K562 (cell line): Measurements from ENCODE around the gene HPS1. TPM values are rescaled to one million over a fixed set of nuclear protein-coding genes. Genes with fewer than 3 reads are reported as not detected.
A peak's percentile ranks its signal among the peaks of the same experiment; 100 is the strongest.

Experiments
- ATAC-seq: fragments of 200-7000 bp; cut with Tn5 transposase; 3 replicates; pipeline ENCODE4 v1.9.1; 2020; ENCODE audit warnings: moderate library complexity
- BruUV-seq: library from RNA; stranded (reverse); fragments of 400-500 nt; replicated peaks from 2 replicates; lab custom pipeline; 2021; lab: Mats Ljungman, UMichigan
- CTCF ChIA-PET: fragments of 300-600 bp; formaldehyde crosslinking; extraction: SDS; loops from one replicate; lab custom pipeline; 2021; ENCODE audit warnings: low intra/inter-chr PET ratio; lab: Yijun Ruan, JAX
- POLR2A ChIA-PET: fragments of 300-600, 350-650 bp; sonication (Branson Sonifier 250); formaldehyde crosslinking; extraction: SDS; loops from one replicate; lab custom pipeline; 2021; ENCODE audit warnings: antibody characterized with exemption, inconsistent platforms; lab: Yijun Ruan, JAX
- DNase-seq, 4 experiments: peaks; one replicate each; pipeline versions ENCODE4 v3.0.0 to v3.0.0-alpha.2; 2011 to 2018; ENCODE audit warnings: low spot score in 3 of 4, mixed read lengths in 3 of 4; ENCODE audit errors: extremely low read depth in 1 of 4
- FAIRE-seq: peaks from 2 replicates; lab custom pipeline; 2011; peaks lifted over from hg19 to GRCh38; lab: Jason Lieb, UNC
- H2AFZ ChIP-seq: 2 replicates; pipeline ENCODE4 v1.6.0; 2011; ENCODE audit warnings: low read depth, low read length, control low read depth, inconsistent platforms
- H3K27ac ChIP-seq: fragments of 200-600 bp; 3 replicates; pipeline ENCODE4 v1.8.0; 2011; ENCODE audit warnings: low read depth, mild to moderate bottlenecking, control low read depth, inconsistent platforms, low read length, moderate library complexity, mixed read lengths; ENCODE audit errors: extremely low read depth
- H3K27me3 ChIP-seq, 2 experiments: fragments of 300-600 bp in 1 of 2; 2 replicates in 1 of 2; 3 replicates in 1 of 2; pipeline versions ENCODE4 v1.6.0 to v1.8.0; 2011; ENCODE audit warnings: inconsistent platforms in 2 of 2, low read length in 2 of 2, mild to moderate bottlenecking in 1 of 2, mixed read lengths in 1 of 2, moderate library complexity in 1 of 2; ENCODE audit not compliant: control insufficient read depth in 2 of 2, insufficient read depth in 2 of 2
- H3K36me3 ChIP-seq: fragments of 300-600 bp; 3 replicates; pipeline ENCODE4 v1.8.0; 2011; ENCODE audit warnings: mild to moderate bottlenecking, low read length, inconsistent platforms; ENCODE audit not compliant: control insufficient read depth, insufficient read depth
- H3K4me1 ChIP-seq, 2 experiments: fragments of 200-600 bp in 1 of 2; replicated peaks in 1 of 2; 2 replicates in 1 of 2; 3 replicates in 1 of 2; pipeline versions ENCODE4 v1.5.1 to v1.8.0; 2011; ENCODE audit warnings: inconsistent platforms in 2 of 2, low read length in 2 of 2, mild to moderate bottlenecking in 1 of 2, mixed read lengths in 1 of 2, moderate library complexity in 1 of 2; ENCODE audit not compliant: control insufficient read depth in 2 of 2, insufficient read depth in 2 of 2
- H3K4me2 ChIP-seq: 2 replicates; pipeline ENCODE4 v1.6.1; 2011; ENCODE audit warnings: low read length, control low read depth, inconsistent platforms, mixed read lengths; ENCODE audit not compliant: insufficient read depth
- H3K4me3 ChIP-seq: fragments of 200-600 bp; sonication (generic), shearing (Covaris generic); 2 replicates; pipeline ENCODE4 v1.5.1; 2016; ENCODE audit warnings: control low read depth, inconsistent platforms
- H3K79me2 ChIP-seq: fragments of 200-600 bp; 3 replicates; pipeline ENCODE4 v1.8.0; 2011; ENCODE audit warnings: low read length, inconsistent platforms; ENCODE audit not compliant: control insufficient read depth, insufficient read depth
- H3K9ac ChIP-seq, 2 experiments: 2 replicates each; pipeline versions ENCODE4 v1.6.0 to v1.6.1; 2011; ENCODE audit warnings: low read depth in 2 of 2, low read length in 2 of 2, control low read depth in 1 of 2, inconsistent platforms in 1 of 2, mild to moderate bottlenecking in 1 of 2, mixed read lengths in 1 of 2; ENCODE audit not compliant: insufficient read depth in 1 of 2
- H3K9me1 ChIP-seq: one replicate; pipeline ENCODE4 v1.6.0; 2011; ENCODE audit warnings: inconsistent platforms, mild to moderate bottlenecking, low read length, moderate library complexity; ENCODE audit not compliant: control insufficient read depth, insufficient read depth
- H3K9me3 ChIP-seq: replicated peaks from 2 replicates; pipeline ENCODE4 v1.5.1; 2011; ENCODE audit warnings: low read depth, low read length, inconsistent platforms; ENCODE audit not compliant: control insufficient read depth, insufficient read depth
- H4K20me1 ChIP-seq: replicated peaks from 2 replicates; pipeline ENCODE4 v1.6.1; 2011; ENCODE audit warnings: low read length, inconsistent platforms, mixed read lengths; ENCODE audit not compliant: control insufficient read depth, insufficient read depth
- DMBX1 ChIP-seq: fragments of 250-450 bp; sonication (Bioruptor Pico); IDR thresholded peaks from 2 replicates; pipeline ENCODE4 v1.8.0; 2022; ENCODE audit warnings: inconsistent platforms, mild to moderate bottlenecking, moderate library complexity, borderline replicate concordance
- DNMT1 ChIP-seq: fragments of 450-650 bp; IDR thresholded peaks from 2 replicates; pipeline ENCODE4 v1.6.1; 2016; ENCODE audit warnings: antibody characterized with exemption, mild to moderate bottlenecking
- ELF2 ChIP-seq: fragments of 250-450 bp; sonication (Bioruptor Pico); IDR thresholded peaks from 2 replicates; pipeline ENCODE4 v1.5.0; 2021; ENCODE audit warnings: mild to moderate bottlenecking
- GABPA ChIP-seq: fragments of 200-800 bp; sonication (Bioruptor generic); conservative IDR thresholded peaks from 2 replicates; pipeline ENCODE4 v1.6.1; 2016; ENCODE audit warnings: low read depth, missing genetic modification characterization, missing compliant biosample characterization
- KLF1 ChIP-seq: fragments of 450-650 bp; IDR thresholded peaks from 2 replicates; pipeline ENCODE4 v1.6.1; 2016; ENCODE audit warnings: missing genetic modification characterization, missing compliant biosample characterization
- NFE2 ChIP-seq: IDR thresholded peaks from 2 replicates; pipeline ENCODE4 v1.6.1; 2014; ENCODE audit warnings: antibody characterized with exemption, low read depth
- TAF9B ChIP-seq: fragments of 450-650 bp; IDR thresholded peaks from 2 replicates; pipeline ENCODE4 v1.6.1; 2018; ENCODE audit warnings: mild to moderate bottlenecking; ENCODE audit not compliant: partially characterized antibody
- TFAM ChIP-seq: fragments of 250-450 bp; sonication (Bioruptor Pico); conservative IDR thresholded peaks from 2 replicates; pipeline ENCODE4 v1.5.0; 2021; ENCODE audit warnings: mild to moderate bottlenecking, moderate library complexity
- XRCC4 ChIP-seq: IDR thresholded peaks from one replicate; pipeline ENCODE4 v1.6.1; 2011; ENCODE audit not compliant: insufficient read depth, insufficient read length; ENCODE audit errors: extremely low read depth
- ZNF121 ChIP-seq: sonication (generic); formaldehyde crosslinking; conservative IDR thresholded peaks from 2 replicates; pipeline ENCODE4 v1.8.0; 2022; ENCODE audit warnings: missing genetic modification reagents
- ZNF384 ChIP-seq: IDR thresholded peaks from 2 replicates; pipeline ENCODE4 v1.6.1; 2012; ENCODE audit warnings: low read depth, low read length, improper control_type of control experiment
- ZNF76 ChIP-seq: fragments of 250-450 bp; sonication (Bioruptor Pico); IDR thresholded peaks from 2 replicates; pipeline ENCODE4 v1.4.0; 2020; ENCODE audit warnings: mild to moderate bottlenecking, moderate library complexity, borderline replicate concordance
- WGBS: fragments of 100-300 bp; shearing (Covaris generic); methylation state at CpG from one replicate; pipeline ENCODE4 v1.1.6; 2016; ENCODE audit warnings: low coverage, mixed read lengths; ENCODE audit not compliant: insufficient coverage; ENCODE audit errors: missing lambda C conversion rate; 5-methylcytosine and 5-hydroxymethylcytosine counted together
- in situ Hi-C: fragments of 300-500 bp; cut with MboI; formaldehyde crosslinking; loops from 4 replicates; pipeline ENCODE4 v1.15.0; 2018; ENCODE audit warnings: inconsistent platforms, mixed read lengths
- intact Hi-C: fragments of 100-400 bp; cut with micrococcal nuclease; formaldehyde crosslinking; loops from 2 replicates; pipeline ENCODE4 v1.14.2; 2022
- polyA plus RNA-seq, 8 experiments: library from polyadenylated mRNA; depleted of rRNA in 4 of 8; stranded (reverse) in 5 of 8; unstranded in 3 of 8; fragments of >200 nt; fragmentation: Nextera tagmentation in 2 of 8; fragmentation: Illumina TruSeq in 1 of 8; extraction: Ambion mirVana in 2 of 8; extraction: Trizol in 1 of 8; gene quantifications; 2 replicates each; pipeline versions ENCODE4 v1.2.1 to v1.2.3, GENCODE V29; 2011 to 2014; ENCODE audit warnings: inconsistent platforms in 1 of 8, missing spikeins in 1 of 8
- total RNA-seq, 7 experiments: library from RNA; depleted of rRNA in 6 of 7; stranded (reverse); fragments of >200 nt in 6 of 7; fragmentation: Illumina TruSeq in 2 of 7; extraction: Trizol in 2 of 7; gene quantifications; 2 replicates each; pipeline versions ENCODE4 v1.2.1 to v1.2.3, GENCODE V29; 2011 to 2021; ENCODE audit warnings: low replicate concordance in 1 of 7
- TF ChIP-seq, protein P1 (sequence below): fragments of 250-450 bp; sonication (Bioruptor Pico); IDR thresholded peaks from 2 replicates; pipeline ENCODE4 v1.4.0; 2020
- TF ChIP-seq, protein P2 (sequence below): fragments of 250-450 bp; sonication (Bioruptor Pico); IDR thresholded peaks from 2 replicates; pipeline ENCODE4 v1.8.0; 2021; ENCODE audit warnings: moderate library complexity, mild to moderate bottlenecking, inconsistent platforms
- TF ChIP-seq, protein P3 (sequence below), 2 experiments: fragments of 150-350 bp in 1 of 2; IDR thresholded peaks; 2 replicates each; pipeline ENCODE4 v1.6.1; 2012 to 2016; ENCODE audit warnings: low read depth in 2 of 2, low read length in 2 of 2, mild to moderate bottlenecking in 1 of 2, moderate library complexity in 1 of 2

HPS1 gene
- total and polyA plus RNA-seq, 9 of the 15 experiments (the other 6 are each of a cell fraction or from before 2014, with no cell fraction given): 18.1 to 43.6 (median 26.3) TPM

DNA sequence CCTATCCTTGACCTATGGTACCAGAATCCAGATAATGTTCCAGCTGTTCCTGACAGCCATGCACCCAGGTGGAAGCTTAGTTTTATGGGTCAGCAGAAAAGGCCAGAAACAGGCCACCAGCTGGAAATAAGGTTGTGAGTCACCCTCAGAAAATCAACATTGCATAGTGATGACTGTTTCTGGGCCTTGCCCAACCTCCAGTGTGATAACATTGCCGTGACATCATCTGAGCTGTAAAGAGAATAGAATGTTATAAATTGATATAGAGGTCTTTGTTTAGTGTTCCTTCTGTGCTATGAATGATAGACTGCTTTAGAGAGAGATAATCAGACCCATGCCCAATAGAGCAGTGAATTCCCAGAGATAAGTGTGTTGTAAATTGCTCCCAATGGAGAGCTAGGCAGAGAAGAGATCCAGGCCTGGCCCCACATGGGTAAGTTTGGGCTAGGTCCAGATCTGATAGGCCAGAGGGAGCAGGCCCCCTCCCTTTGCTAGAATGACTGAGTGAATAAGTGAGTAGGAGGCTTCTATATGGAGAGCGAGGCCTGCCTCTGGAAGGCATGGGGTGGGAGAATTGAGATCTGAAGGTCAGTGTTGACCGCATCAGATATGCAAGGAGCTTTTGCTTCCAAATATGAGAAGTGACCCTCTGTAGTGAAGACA is 14.2 kb upstream of the HPS1 start:
- H3K4me2 ChIP-seq: peak overlapping the region; percentile 49
- no peaks in the 10 kb centered on the region for H3K27me3 ChIP-seq
- H3K4me1 ChIP-seq: peaks cover 46 to 75% of the 10 kb centered on the region in 2 experiments
- intact Hi-C loops: loop anchor here (10.0 kb wide), 2 partner anchors 284 to 454 kb away; no protein-coding TSS in a partner anchor
- no peaks in the 10 kb centered on the region for H3K9me3 ChIP-seq
- no TSS peak for BruUV-seq
- no peaks in the 10 kb centered on the region for H3K36me3 ChIP-seq
- no peaks in the 10 kb centered on the region for H4K20me1 ChIP-seq
- H3K79me2 ChIP-seq: no peaks in the 10 kb centered on the region
- H3K9ac ChIP-seq: peak overlapping the region in 1 of 2 experiments; percentile 63; a peak in 2 of 4 replicates
- peak overlapping the region; percentile 95 for H3K27ac ChIP-seq
- DNase-seq (peak; percentile 79 to 92 (median 84)), ATAC-seq (peak; percentile 81), FAIRE-seq (peak; percentile 94)
- ChIA-PET CTCF (no interaction called here), POLR2A (interaction anchor here (0.6 to 1.0 kb wide), 4 partner anchors 13 to 959 kb away, joined by 3 read pairs; partner anchors contain the start of gene HPS1)
- in situ Hi-C loops: loop anchor here (10.0 kb wide), 1 partner anchor 584 kb away; no protein-coding TSS in a partner anchor
- H2AFZ ChIP-seq: peak overlapping the region; percentile 72; the same call in 1 of the 2 replicates
- WGBS: 0% methylated on average over 2 of the region's 3 CpGs
- H3K9me1 ChIP-seq: no peaks in the 10 kb centered on the region
- H3K4me3 ChIP-seq: no peak overlapping the region
- TF ChIP-seq, protein P1, sequence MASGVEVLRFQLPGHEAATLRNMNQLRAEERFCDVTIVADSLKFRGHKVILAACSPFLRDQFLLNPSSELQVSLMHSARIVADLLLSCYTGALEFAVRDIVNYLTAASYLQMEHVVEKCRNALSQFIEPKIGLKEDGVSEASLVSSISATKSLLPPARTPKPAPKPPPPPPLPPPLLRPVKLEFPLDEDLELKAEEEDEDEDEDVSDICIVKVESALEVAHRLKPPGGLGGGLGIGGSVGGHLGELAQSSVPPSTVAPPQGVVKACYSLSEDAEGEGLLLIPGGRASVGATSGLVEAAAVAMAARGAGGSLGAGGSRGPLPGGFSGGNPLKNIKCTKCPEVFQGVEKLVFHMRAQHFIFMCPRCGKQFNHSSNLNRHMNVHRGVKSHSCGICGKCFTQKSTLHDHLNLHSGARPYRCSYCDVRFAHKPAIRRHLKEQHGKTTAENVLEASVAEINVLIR (CRISPR knock-in tag): peak; percentile 42; the same call in 1 of the 2 replicates
- TF ChIP-seq, protein P2, sequence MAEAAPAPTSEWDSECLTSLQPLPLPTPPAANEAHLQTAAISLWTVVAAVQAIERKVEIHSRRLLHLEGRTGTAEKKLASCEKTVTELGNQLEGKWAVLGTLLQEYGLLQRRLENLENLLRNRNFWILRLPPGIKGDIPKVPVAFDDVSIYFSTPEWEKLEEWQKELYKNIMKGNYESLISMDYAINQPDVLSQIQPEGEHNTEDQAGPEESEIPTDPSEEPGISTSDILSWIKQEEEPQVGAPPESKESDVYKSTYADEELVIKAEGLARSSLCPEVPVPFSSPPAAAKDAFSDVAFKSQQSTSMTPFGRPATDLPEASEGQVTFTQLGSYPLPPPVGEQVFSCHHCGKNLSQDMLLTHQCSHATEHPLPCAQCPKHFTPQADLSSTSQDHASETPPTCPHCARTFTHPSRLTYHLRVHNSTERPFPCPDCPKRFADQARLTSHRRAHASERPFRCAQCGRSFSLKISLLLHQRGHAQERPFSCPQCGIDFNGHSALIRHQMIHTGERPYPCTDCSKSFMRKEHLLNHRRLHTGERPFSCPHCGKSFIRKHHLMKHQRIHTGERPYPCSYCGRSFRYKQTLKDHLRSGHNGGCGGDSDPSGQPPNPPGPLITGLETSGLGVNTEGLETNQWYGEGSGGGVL (CRISPR knock-in tag): no peak
- peak; percentile 69 for TF ChIP-seq NFE2
- TF ChIP-seq GABPA (tag): peak; percentile 30; the same call in 1 of the 2 replicates
- peak; percentile 100 for TF ChIP-seq TAF9B
- TF ChIP-seq, protein P3, sequence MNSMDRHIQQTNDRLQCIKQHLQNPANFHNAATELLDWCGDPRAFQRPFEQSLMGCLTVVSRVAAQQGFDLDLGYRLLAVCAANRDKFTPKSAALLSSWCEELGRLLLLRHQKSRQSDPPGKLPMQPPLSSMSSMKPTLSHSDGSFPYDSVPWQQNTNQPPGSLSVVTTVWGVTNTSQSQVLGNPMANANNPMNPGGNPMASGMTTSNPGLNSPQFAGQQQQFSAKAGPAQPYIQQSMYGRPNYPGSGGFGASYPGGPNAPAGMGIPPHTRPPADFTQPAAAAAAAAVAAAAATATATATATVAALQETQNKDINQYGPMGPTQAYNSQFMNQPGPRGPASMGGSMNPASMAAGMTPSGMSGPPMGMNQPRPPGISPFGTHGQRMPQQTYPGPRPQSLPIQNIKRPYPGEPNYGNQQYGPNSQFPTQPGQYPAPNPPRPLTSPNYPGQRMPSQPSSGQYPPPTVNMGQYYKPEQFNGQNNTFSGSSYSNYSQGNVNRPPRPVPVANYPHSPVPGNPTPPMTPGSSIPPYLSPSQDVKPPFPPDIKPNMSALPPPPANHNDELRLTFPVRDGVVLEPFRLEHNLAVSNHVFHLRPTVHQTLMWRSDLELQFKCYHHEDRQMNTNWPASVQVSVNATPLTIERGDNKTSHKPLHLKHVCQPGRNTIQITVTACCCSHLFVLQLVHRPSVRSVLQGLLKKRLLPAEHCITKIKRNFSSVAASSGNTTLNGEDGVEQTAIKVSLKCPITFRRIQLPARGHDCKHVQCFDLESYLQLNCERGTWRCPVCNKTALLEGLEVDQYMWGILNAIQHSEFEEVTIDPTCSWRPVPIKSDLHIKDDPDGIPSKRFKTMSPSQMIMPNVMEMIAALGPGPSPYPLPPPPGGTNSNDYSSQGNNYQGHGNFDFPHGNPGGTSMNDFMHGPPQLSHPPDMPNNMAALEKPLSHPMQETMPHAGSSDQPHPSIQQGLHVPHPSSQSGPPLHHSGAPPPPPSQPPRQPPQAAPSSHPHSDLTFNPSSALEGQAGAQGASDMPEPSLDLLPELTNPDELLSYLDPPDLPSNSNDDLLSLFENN (IDR thresholded peaks at IDR 0.05; ENCODE audit: low read depth in 2 of 2, low read length in 2 of 2): peak in 1 of 2 experiments; percentile 88; a peak in 2 of 4 replicates
- TF ChIP-seq ZNF384: no peak
- no peak for TF ChIP-seq XRCC4
- TF ChIP-seq ELF2 (CRISPR knock-in tag): no peak
- no peak for TF ChIP-seq ZNF76
- no peak; the same call in none of the 2 replicates for TF ChIP-seq DMBX1 (CRISPR knock-in tag)
- TF ChIP-seq TFAM (CRISPR knock-in tag): no peak
- TF ChIP-seq DNMT1: no peak
- no peak for TF ChIP-seq ZNF121 (CRISPR knock-in tag)
- TF ChIP-seq KLF1: no peak
